ENCODE measurements around the gene FOXO6.

FOXO6 gene

DNA sequence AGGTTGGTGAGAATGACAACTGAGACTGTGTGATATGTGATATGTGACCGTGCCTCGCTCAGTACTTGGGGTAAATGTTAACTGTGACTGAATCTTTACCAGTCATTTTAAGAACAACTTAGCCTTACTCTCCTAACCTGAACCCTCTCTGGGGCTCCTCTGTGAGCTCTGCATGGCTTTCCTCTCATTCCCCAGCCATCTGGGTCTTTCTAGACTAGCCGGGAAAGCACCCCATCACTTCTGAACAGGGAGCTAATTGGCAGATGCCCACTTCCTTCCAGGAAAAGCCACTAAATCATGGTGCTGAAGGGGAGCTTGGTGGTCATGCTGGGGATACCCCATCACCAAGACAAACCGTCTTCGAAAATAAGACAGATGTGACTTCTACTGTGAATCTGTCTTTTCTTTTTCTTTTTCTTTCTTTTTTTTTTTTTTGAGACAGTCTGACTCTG, 16.5 kb upstream of the FOXO6 start:
- Histone ChIP-seq H3K9ac (ENCODE audit: low read depth, low read length, poor library complexity) (no peak overlapping the region), H3K79me1 (ENCODE audit: low read depth, low read length) (no peaks in the 10 kb centered on the region), H3K4me3 (ENCODE audit: low read length in 2 of 2) (no peak overlapping the region), H3K27ac (replicated peaks; ENCODE audit: low read length) (no peak overlapping the region), H2AFZ (ENCODE audit: low read length) (no peak overlapping the region), H3K9me3 (replicated peaks in 1 of 2; ENCODE audit: control insufficient read depth in 2 of 2, insufficient read depth in 1 of 2, low read depth in 1 of 2, low read length in 2 of 2) (no peaks in the 10 kb centered on the region), H3K4me2 (ENCODE audit: insufficient read depth, low read length, poor library complexity, severe bottlenecking) (no peak overlapping the region), H2AK5ac (ENCODE audit: low read depth, low read length) (no peak overlapping the region), H3K4ac (ENCODE audit: low read length) (no peak overlapping the region), H3K4me1 (ENCODE audit: control insufficient read depth in 2 of 2, insufficient read depth in 1 of 2, low read depth in 1 of 2, low read length in 2 of 2) (peaks cover 0 to 11% of the 10 kb centered on the region in 2 donors), H2BK15ac (ENCODE audit: low read length) (no peak overlapping the region), H2BK120ac (ENCODE audit: low read depth, low read length) (no peak overlapping the region), H3K14ac (ENCODE audit: low read length) (no peak overlapping the region), H2BK12ac (ENCODE audit: low read length) (no peak overlapping the region), H2BK5ac (ENCODE audit: low read length) (no peak overlapping the region), H3K23ac (ENCODE audit: low read depth, low read length, poor library complexity) (no peak overlapping the region), H4K91ac (ENCODE audit: low read depth, low read length, poor library complexity) (no peak overlapping the region), H3K27me3 (ENCODE audit: control insufficient read depth in 3 of 3, insufficient read depth in 3 of 3, low read depth in 1 of 3, low read length in 3 of 3) (peaks cover 0 to 19% (median 0%) of the 10 kb centered on the region in 3 experiments), H4K8ac (ENCODE audit: low read depth, low read length) (no peak overlapping the region), H3K18ac (ENCODE audit: low read length) (no peak overlapping the region), H3K36me3 (replicated peaks in 1 of 2; ENCODE audit: control insufficient read depth in 2 of 2, insufficient read depth in 2 of 2, low read length in 2 of 2) (no peaks in the 10 kb centered on the region)
- no peak for DNase-seq (ENCODE audit: low spot score)
- no CpG with 5 or more reads among the region's 5 CpGs for WGBS, 2 donors (ENCODE audit: extremely low coverage in 2 of 2, insufficient read length in 2 of 2, insufficient replicate concordance in 1 of 2)

DNA sequence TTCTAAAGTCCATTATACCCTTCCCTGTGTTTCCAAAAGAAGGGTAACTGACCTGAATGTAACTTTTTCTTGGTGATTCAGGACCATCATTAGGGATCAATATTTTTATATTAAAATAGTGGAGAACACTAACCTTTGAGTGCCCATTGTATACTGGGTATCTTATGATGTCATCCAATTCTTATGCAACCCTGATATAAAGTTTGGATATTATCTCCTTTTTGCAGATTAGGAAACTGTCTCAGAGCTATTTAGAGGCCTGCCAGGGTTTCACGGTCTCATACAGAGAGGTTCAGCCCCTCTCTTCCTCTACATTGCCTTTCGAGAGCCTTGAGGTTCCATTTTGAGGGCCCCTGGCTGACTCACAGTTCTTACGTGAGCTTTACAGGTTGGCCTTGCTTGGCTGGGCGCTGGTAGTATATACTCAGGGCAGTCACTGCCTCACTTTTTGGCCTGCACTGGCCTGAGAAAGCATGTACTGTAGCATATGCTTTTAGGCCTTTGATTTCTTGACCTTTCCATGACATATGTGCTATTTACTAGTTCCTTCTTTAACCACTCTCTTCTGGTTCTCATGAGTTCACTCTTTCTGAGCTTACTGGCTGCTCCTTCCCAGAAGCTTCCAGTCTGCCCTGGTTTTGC, 15.7 kb upstream of the FOXO6 start:
- H4K8ac ChIP-seq (ENCODE audit: low read depth, low read length), result no peak overlapping the region
- no peak overlapping the region for H2BK120ac ChIP-seq (ENCODE audit: low read depth, low read length)
- H3K36me3 ChIP-seq (replicated peaks in 1 of 2; ENCODE audit: control insufficient read depth in 2 of 2, insufficient read depth in 2 of 2, low read length in 2 of 2), result no peaks in the 10 kb centered on the region
- H3K79me1 ChIP-seq (ENCODE audit: low read depth, low read length), result no peaks in the 10 kb centered on the region
- no peak overlapping the region for H3K14ac ChIP-seq (ENCODE audit: low read length)
- H3K9ac ChIP-seq (ENCODE audit: low read depth, low read length, poor library complexity), result no peak overlapping the region
- no peak overlapping the region for H3K4me2 ChIP-seq (ENCODE audit: insufficient read depth, low read length, poor library complexity, severe bottlenecking)
- H4K91ac ChIP-seq (ENCODE audit: low read depth, low read length, poor library complexity), result no peak overlapping the region
- no peak overlapping the region for H2BK15ac ChIP-seq (ENCODE audit: low read length)
- no peak overlapping the region for H3K4ac ChIP-seq (ENCODE audit: low read length)
- WGBS, 2 donors (ENCODE audit: extremely low coverage in 2 of 2, insufficient read length in 2 of 2, insufficient replicate concordance in 1 of 2), result no CpG with 5 or more reads among the region's 4 CpGs
- H2AK5ac ChIP-seq (ENCODE audit: low read depth, low read length), result no peak overlapping the region
- no peak for DNase-seq (ENCODE audit: low spot score)
- H3K27me3 ChIP-seq (ENCODE audit: control insufficient read depth in 3 of 3, insufficient read depth in 3 of 3, low read depth in 1 of 3, low read length in 3 of 3), result peaks cover 0 to 19% (median 0%) of the 10 kb centered on the region in 3 experiments
- H2BK12ac ChIP-seq (ENCODE audit: low read length), result no peak overlapping the region
- H2AFZ ChIP-seq (ENCODE audit: low read length), result no peak overlapping the region
- no peak overlapping the region for H3K18ac ChIP-seq (ENCODE audit: low read length)
- no peak overlapping the region for H2BK5ac ChIP-seq (ENCODE audit: low read length)
- no peaks in the 10 kb centered on the region for H3K9me3 ChIP-seq (replicated peaks in 1 of 2; ENCODE audit: control insufficient read depth in 2 of 2, insufficient read depth in 1 of 2, low read depth in 1 of 2, low read length in 2 of 2)
- no peak overlapping the region for H3K23ac ChIP-seq (ENCODE audit: low read depth, low read length, poor library complexity)
- no peak overlapping the region for H3K27ac ChIP-seq (replicated peaks; ENCODE audit: low read length)
- H3K4me3 ChIP-seq (ENCODE audit: low read length in 2 of 2), result no peak overlapping the region
- peaks cover 0 to 11% of the 10 kb centered on the region in 2 donors for H3K4me1 ChIP-seq (ENCODE audit: control insufficient read depth in 2 of 2, insufficient read depth in 1 of 2, low read depth in 1 of 2, low read length in 2 of 2)

DNA sequence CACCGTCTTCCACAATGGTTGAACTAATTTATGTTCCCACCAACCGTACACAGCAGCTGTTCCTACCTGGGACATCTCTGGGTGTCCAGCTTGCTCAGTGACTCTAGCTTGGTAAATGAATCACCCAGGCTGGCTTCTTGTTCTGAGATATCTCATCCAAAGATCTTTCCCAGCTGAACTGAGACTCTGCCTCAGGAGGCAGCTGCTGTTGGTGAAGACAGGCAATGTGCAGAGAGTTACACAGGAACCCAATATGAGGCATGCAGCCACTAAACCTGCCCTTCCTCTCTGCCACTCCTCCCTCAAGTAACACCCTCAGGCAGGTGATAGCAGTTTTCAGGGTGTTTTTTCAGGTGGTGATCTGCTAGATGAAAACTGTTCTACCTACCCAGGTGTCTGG, 14.0 kb upstream of the FOXO6 start:
- Histone ChIP-seq H2AK5ac (ENCODE audit: low read depth, low read length) (no peak overlapping the region), H3K4me3 (ENCODE audit: low read length in 2 of 2) (no peak overlapping the region), H3K9ac (ENCODE audit: low read depth, low read length, poor library complexity) (no peak overlapping the region), H2BK5ac (ENCODE audit: low read length) (no peak overlapping the region), H3K4ac (ENCODE audit: low read length) (no peak overlapping the region), H3K4me1 (ENCODE audit: control insufficient read depth in 2 of 2, insufficient read depth in 1 of 2, low read depth in 1 of 2, low read length in 2 of 2) (peaks cover 0 to 3% of the 10 kb centered on the region in 2 donors), H2BK120ac (ENCODE audit: low read depth, low read length) (no peak overlapping the region), H3K4me2 (ENCODE audit: insufficient read depth, low read length, poor library complexity, severe bottlenecking) (no peak overlapping the region), H4K91ac (ENCODE audit: low read depth, low read length, poor library complexity) (no peak overlapping the region), H3K18ac (ENCODE audit: low read length) (peak overlapping the region; percentile 13), H3K23ac (ENCODE audit: low read depth, low read length, poor library complexity) (no peak overlapping the region), H4K8ac (ENCODE audit: low read depth, low read length) (no peak overlapping the region), H2BK15ac (ENCODE audit: low read length) (no peak overlapping the region), H3K79me1 (ENCODE audit: low read depth, low read length) (no peaks in the 10 kb centered on the region), H2BK12ac (ENCODE audit: low read length) (no peak overlapping the region), H2AFZ (ENCODE audit: low read length) (no peak overlapping the region), H3K27ac (replicated peaks; ENCODE audit: low read length) (no peak overlapping the region), H3K27me3 (ENCODE audit: control insufficient read depth in 3 of 3, insufficient read depth in 3 of 3, low read depth in 1 of 3, low read length in 3 of 3) (peaks cover 0 to 19% (median 0%) of the 10 kb centered on the region in 3 experiments), H3K9me3 (replicated peaks in 1 of 2; ENCODE audit: control insufficient read depth in 2 of 2, insufficient read depth in 1 of 2, low read depth in 1 of 2, low read length in 2 of 2) (no peaks in the 10 kb centered on the region), H3K36me3 (replicated peaks in 1 of 2; ENCODE audit: control insufficient read depth in 2 of 2, insufficient read depth in 2 of 2, low read length in 2 of 2) (no peaks in the 10 kb centered on the region), H3K14ac (ENCODE audit: low read length) (no peak overlapping the region)
- no peak for DNase-seq (ENCODE audit: low spot score)
- WGBS, 2 donors (ENCODE audit: extremely low coverage in 2 of 2, insufficient read length in 2 of 2, insufficient replicate concordance in 1 of 2), result no CpG with 5 or more reads among the region's 2 CpGs

DNA sequence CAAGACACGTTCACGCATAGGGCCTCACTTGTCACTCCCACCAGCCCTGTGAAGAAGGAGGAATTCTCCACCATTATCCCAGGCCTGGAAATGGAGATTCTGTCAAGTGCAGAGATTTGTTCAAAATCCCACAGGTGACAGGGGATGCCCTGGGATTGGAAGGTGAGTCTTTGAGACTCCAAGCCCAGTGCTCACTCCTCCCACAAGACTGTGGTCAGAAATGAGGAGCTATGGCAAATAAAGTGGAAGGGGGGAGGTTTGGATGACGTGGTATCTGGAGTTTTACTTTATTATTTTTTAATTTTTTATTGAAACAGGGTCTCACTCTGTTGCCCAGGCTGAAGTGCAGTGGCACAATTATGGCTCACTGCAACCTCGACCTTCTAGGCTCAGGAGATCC, 12.8 kb upstream of the FOXO6 start:
- no CpG with 5 or more reads among the region's 4 CpGs for WGBS, 2 donors (ENCODE audit: extremely low coverage in 2 of 2, insufficient read length in 2 of 2, insufficient replicate concordance in 1 of 2)

More for the DNA sequence above, 12.8 kb upstream of the FOXO6 start:
- Histone ChIP-seq H3K23ac (ENCODE audit: low read depth, low read length, poor library complexity) (no peak overlapping the region), H3K14ac (ENCODE audit: low read length) (no peak overlapping the region), H2BK120ac (ENCODE audit: low read depth, low read length) (no peak overlapping the region), H3K27ac (replicated peaks; ENCODE audit: low read length) (no peak overlapping the region), H4K91ac (ENCODE audit: low read depth, low read length, poor library complexity) (no peak overlapping the region), H3K4ac (ENCODE audit: low read length) (no peak overlapping the region), H2BK5ac (ENCODE audit: low read length) (no peak overlapping the region), H2AFZ (ENCODE audit: low read length) (no peak overlapping the region), H3K4me3 (ENCODE audit: low read length in 2 of 2) (no peak overlapping the region), H4K8ac (ENCODE audit: low read depth, low read length) (no peak overlapping the region), H3K36me3 (replicated peaks in 1 of 2; ENCODE audit: control insufficient read depth in 2 of 2, insufficient read depth in 2 of 2, low read length in 2 of 2) (no peaks in the 10 kb centered on the region), H2BK15ac (ENCODE audit: low read length) (no peak overlapping the region), H3K27me3 (ENCODE audit: control insufficient read depth in 3 of 3, insufficient read depth in 3 of 3, low read depth in 1 of 3, low read length in 3 of 3) (peaks cover 0 to 10% (median 0%) of the 10 kb centered on the region in 3 experiments), H2BK12ac (ENCODE audit: low read length) (no peak overlapping the region), H3K18ac (ENCODE audit: low read length) (no peak overlapping the region), H3K4me2 (ENCODE audit: insufficient read depth, low read length, poor library complexity, severe bottlenecking) (no peak overlapping the region), H3K79me1 (ENCODE audit: low read depth, low read length) (no peaks in the 10 kb centered on the region), H2AK5ac (ENCODE audit: low read depth, low read length) (no peak overlapping the region), H3K4me1 (ENCODE audit: control insufficient read depth in 2 of 2, insufficient read depth in 1 of 2, low read depth in 1 of 2, low read length in 2 of 2) (peaks cover 0 to 3% of the 10 kb centered on the region in 2 donors), H3K9ac (ENCODE audit: low read depth, low read length, poor library complexity) (no peak overlapping the region), H3K9me3 (replicated peaks in 1 of 2; ENCODE audit: control insufficient read depth in 2 of 2, insufficient read depth in 1 of 2, low read depth in 1 of 2, low read length in 2 of 2) (no peaks in the 10 kb centered on the region)
- DNase-seq (ENCODE audit: low spot score), result no peak
